Chondrocyte (in vitro differentiated cells): ENCODE data around the gene DGCR2. TPM values are rescaled to one million over a fixed set of nuclear protein-coding genes. Genes with fewer than 3 reads are reported as not detected.

Source experiments
- DNase-seq: peaks from one replicate; pipeline ENCODE4 v3.0.0; 2021; ENCODE audit warnings: mixed read lengths, low spot score
- H3K27ac Mint-ChIP-seq: one replicate; pipeline ENCODE4 v1.8.0; 2021; ENCODE audit warnings: mild to moderate bottlenecking, moderate library complexity, mixed read lengths; ENCODE audit not compliant: unreplicated experiment
- H3K27me3 Mint-ChIP-seq: 2 replicates; pipeline ENCODE4 v1.8.0; 2021; ENCODE audit warnings: low read depth, mixed read lengths
- H3K36me3 Mint-ChIP-seq: 2 replicates; pipeline ENCODE4 v1.8.0; 2021; ENCODE audit warnings: low read depth, mixed read lengths
- H3K4me1 Mint-ChIP-seq: 2 replicates; pipeline ENCODE4 v1.8.0; 2021; ENCODE audit warnings: low read depth, mild to moderate bottlenecking, mixed read lengths
- H3K4me3 Mint-ChIP-seq: one replicate; pipeline ENCODE4 v1.8.0; 2021; ENCODE audit warnings: mild to moderate bottlenecking, moderate library complexity, mixed read lengths; ENCODE audit not compliant: unreplicated experiment
- H3K9me3 Mint-ChIP-seq: 2 replicates; pipeline ENCODE4 v1.8.0; 2021; ENCODE audit warnings: low read depth, mixed read lengths
- total RNA-seq: library from RNA; stranded (reverse); gene quantifications from 3 replicates; pipeline ENCODE4 v1.2.1, GENCODE V29; 2021
- TF ChIP-seq, protein P1 (sequence below): fragments of 200-600 bp; sonication (generic); IDR thresholded peaks from 2 replicates; pipeline ENCODE4 v1.5.0; 2021; ENCODE audit warnings: antibody characterized with exemption, mild to moderate bottlenecking, moderate library complexity

The DGCR2 gene
- total RNA-seq, 1 donor from 2014 or later: 45.8 TPM

DNA sequence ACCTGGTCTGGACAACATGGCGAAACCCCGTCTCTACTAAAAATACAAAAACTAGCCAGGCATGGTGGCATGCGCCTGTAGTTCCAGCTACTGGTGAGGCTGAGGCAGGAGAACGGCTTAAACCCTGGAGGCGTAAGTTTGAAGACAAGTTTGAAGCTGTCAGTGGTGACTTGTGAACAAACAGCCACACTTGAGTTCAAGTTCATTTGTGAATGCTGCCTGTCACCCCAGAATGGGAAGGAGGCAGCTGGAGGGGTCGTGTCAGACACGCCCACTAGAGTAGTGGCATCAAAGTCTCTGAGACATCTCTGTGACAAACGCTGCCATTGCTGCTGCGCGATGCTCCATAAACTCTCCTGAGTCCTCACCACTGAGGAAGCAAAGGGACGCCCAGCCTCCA lies 74.2 kb downstream of the DGCR2 start:
- no peaks in the 10 kb centered on the region for H3K27me3 Mint-ChIP-seq
- no peak for DNase-seq
- H3K4me1 Mint-ChIP-seq: no peaks in the 10 kb centered on the region
- H3K27ac Mint-ChIP-seq: no peak overlapping the region
- no peaks in the 10 kb centered on the region for H3K9me3 Mint-ChIP-seq
- TF ChIP-seq, protein P1, sequence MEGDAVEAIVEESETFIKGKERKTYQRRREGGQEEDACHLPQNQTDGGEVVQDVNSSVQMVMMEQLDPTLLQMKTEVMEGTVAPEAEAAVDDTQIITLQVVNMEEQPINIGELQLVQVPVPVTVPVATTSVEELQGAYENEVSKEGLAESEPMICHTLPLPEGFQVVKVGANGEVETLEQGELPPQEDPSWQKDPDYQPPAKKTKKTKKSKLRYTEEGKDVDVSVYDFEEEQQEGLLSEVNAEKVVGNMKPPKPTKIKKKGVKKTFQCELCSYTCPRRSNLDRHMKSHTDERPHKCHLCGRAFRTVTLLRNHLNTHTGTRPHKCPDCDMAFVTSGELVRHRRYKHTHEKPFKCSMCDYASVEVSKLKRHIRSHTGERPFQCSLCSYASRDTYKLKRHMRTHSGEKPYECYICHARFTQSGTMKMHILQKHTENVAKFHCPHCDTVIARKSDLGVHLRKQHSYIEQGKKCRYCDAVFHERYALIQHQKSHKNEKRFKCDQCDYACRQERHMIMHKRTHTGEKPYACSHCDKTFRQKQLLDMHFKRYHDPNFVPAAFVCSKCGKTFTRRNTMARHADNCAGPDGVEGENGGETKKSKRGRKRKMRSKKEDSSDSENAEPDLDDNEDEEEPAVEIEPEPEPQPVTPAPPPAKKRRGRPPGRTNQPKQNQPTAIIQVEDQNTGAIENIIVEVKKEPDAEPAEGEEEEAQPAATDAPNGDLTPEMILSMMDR: no peak
- peaks cover 30% of the 10 kb centered on the region for H3K36me3 Mint-ChIP-seq
- H3K4me3 Mint-ChIP-seq: no peak overlapping the region

DNA sequence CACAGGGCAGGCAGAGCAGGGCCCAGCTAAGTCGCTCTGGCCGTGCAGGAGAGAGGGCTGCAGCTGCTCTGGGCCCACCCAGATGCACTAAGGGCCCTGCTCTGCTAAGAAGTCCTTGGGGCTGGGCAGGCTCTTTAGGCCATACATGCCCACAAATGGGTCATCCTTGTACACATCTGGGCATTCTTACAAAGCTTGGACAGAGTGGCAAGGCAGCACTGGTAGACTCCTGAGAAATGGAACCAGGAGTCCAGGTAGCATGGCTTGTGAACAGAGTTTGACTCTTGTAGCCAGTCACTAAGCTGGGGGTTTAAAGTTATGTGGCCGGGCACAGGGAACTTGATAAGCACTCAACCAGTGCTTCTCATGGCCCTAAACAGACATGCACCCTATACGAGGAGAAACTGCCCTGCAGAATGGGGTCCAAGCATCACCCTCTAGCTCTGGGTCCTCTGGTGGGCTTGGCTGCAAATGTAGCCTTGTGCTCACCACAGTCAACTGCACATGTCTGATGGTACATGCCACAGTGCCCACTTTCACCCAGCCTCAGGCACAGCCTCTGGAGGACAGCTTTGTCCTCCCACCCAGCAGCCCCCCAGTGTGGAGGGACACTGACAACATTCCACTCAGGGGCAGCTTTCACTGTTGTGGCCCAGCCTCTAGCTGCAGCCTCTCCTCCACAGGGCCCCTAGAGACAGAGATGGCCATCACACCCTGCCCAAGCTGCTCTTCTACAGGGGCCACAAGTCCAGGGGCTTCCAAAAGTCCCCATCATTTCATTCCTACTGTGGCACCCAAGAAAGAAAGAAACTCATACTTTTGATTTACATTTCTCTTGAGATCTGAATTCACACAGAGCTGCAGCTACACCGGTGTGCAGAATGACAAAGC lies 75.2 kb downstream of the DGCR2 start:
- no peak overlapping the region for H3K27ac Mint-ChIP-seq
- no peaks in the 10 kb centered on the region for H3K4me1 Mint-ChIP-seq
- TF ChIP-seq, protein P1: no peak
- H3K27me3 Mint-ChIP-seq: no peaks in the 10 kb centered on the region
- peaks cover 27% of the 10 kb centered on the region for H3K36me3 Mint-ChIP-seq
- no peaks in the 10 kb centered on the region for H3K9me3 Mint-ChIP-seq
- H3K4me3 Mint-ChIP-seq: no peak overlapping the region
- no peak for DNase-seq

DNA sequence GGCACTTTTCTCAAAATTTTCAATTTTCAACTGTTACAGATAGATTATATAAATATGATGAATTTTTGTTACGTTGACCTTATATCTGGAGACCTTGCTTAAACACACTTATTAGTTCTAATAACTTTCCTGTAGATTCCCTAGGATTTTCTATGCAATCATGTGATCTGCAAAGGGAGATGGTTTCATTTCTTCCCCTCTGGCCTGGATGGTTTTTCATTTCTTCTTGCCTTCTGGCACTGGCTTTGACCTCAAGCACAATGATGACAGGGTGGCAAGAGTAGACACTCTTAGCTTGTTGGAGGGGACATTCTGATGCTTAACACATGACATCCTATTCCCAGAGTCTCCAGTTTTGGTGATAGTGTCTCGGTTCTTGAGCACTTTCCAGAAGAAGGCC lies 75.9 kb downstream of the DGCR2 start:
- no peak for DNase-seq
- H3K4me3 Mint-ChIP-seq: no peak overlapping the region
- H3K27ac Mint-ChIP-seq: no peak overlapping the region
- H3K9me3 Mint-ChIP-seq: no peaks in the 10 kb centered on the region
- no peaks in the 10 kb centered on the region for H3K4me1 Mint-ChIP-seq
- TF ChIP-seq, protein P1: no peak
- H3K36me3 Mint-ChIP-seq: peaks cover 28% of the 10 kb centered on the region
- no peaks in the 10 kb centered on the region for H3K27me3 Mint-ChIP-seq

DNA sequence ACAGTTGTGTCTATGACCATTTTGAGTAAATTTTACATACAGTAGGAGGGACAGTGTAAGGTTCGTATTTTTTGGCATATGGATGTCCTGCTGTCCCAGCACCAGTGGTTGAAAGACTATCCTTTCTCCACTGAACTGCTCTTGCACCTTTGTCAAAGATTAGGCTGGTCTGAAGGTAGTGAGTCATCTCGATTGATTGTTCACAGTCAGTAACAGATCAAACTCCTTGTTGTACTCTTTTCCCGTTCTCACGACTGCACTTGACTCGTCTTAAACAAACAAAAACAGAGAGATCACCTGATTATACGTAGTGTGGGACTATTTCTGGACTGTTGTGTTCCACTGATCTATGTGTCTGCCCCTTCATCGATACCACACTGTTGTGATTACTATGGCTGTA lies 77.1 kb downstream of the DGCR2 start:
- no peaks in the 10 kb centered on the region for H3K9me3 Mint-ChIP-seq
- no peak overlapping the region for H3K27ac Mint-ChIP-seq
- H3K27me3 Mint-ChIP-seq: no peaks in the 10 kb centered on the region
- H3K36me3 Mint-ChIP-seq: peaks cover 33% of the 10 kb centered on the region
- TF ChIP-seq, protein P1: no peak
- H3K4me3 Mint-ChIP-seq: no peak overlapping the region
- H3K4me1 Mint-ChIP-seq: no peaks in the 10 kb centered on the region
- no peak for DNase-seq

DNA sequence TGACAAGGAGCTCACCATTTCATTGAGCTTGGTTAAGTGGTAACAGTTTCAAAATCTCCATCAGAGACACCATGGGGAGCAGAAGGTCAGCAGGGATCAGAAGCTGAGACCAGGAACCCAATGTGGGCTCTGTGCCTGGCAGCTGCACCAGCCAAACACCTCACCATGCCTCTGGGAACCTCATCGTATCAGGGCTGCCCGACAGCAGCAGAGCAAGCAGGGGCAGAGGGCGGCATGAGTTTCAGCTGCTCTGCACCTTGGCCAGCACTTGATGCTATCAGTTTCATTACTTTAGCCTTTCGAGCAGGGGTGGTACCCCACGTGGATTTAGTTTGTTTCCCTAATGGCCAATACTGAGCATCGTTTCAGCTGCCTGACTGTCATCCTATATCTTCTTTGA lies 77.8 kb downstream of the DGCR2 start:
- no peaks in the 10 kb centered on the region for H3K27me3 Mint-ChIP-seq
- no peak overlapping the region for H3K4me3 Mint-ChIP-seq
- H3K9me3 Mint-ChIP-seq: no peaks in the 10 kb centered on the region
- H3K4me1 Mint-ChIP-seq: no peaks in the 10 kb centered on the region
- TF ChIP-seq, protein P1: no peak
- H3K36me3 Mint-ChIP-seq: peaks cover 35% of the 10 kb centered on the region
- H3K27ac Mint-ChIP-seq: no peak overlapping the region
- no peak for DNase-seq
